Measurements from ENCODE around the gene LIN54. TPM values are rescaled to one million over a fixed set of nuclear protein-coding genes. Genes with fewer than 3 reads are reported as not detected.

Gene LIN54
- total and polyA plus RNA-seq, 2 of the 13 experiments (the other 11 are each of a cell fraction or from before 2014, with no cell fraction given), result 25.2 to 32.9 TPM

- TF ChIP-seq, protein P1, sequence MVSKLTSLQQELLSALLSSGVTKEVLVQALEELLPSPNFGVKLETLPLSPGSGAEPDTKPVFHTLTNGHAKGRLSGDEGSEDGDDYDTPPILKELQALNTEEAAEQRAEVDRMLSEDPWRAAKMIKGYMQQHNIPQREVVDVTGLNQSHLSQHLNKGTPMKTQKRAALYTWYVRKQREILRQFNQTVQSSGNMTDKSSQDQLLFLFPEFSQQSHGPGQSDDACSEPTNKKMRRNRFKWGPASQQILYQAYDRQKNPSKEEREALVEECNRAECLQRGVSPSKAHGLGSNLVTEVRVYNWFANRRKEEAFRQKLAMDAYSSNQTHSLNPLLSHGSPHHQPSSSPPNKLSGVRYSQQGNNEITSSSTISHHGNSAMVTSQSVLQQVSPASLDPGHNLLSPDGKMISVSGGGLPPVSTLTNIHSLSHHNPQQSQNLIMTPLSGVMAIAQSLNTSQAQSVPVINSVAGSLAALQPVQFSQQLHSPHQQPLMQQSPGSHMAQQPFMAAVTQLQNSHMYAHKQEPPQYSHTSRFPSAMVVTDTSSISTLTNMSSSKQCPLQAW (CRISPR knock-in tag; IDR thresholded peaks at IDR 0.05), result peak; percentile 14; the same call in 1 of the 2 replicates
- TF ChIP-seq ZNF234 (CRISPR knock-in tag; conservative IDR thresholded peaks at IDR 0.05) (no peak), NR2F6 (IDR thresholded peaks at IDR 0.05) (no peak), NR2F6 (CRISPR knock-in tag; IDR thresholded peaks at IDR 0.05) (no peak), IRX3 (CRISPR knock-in tag; IDR thresholded peaks at IDR 0.05; ENCODE audit: borderline replicate concordance, low read depth) (no peak), BATF2 (CRISPR knock-in tag; IDR thresholded peaks at IDR 0.05) (no peak), TSC22D2 (CRISPR knock-in tag; IDR thresholded peaks at IDR 0.05; ENCODE audit: borderline replicate concordance) (no peak), KLF13 (CRISPR knock-in tag; IDR thresholded peaks at IDR 0.05) (no peak), TP53 (CRISPR knock-in tag; conservative IDR thresholded peaks at IDR 0.05) (no peak), ZNF879 (CRISPR knock-in tag; IDR thresholded peaks at IDR 0.05) (no peak), ZNF33A (CRISPR knock-in tag; IDR thresholded peaks at IDR 0.05; ENCODE audit: borderline replicate concordance) (no peak), KDM4B (CRISPR knock-in tag; IDR thresholded peaks at IDR 0.05) (0 out of 2 replicates have a peak, but pooled peaks have one; percentile 15), HOXA5 (CRISPR knock-in tag; IDR thresholded peaks at IDR 0.05) (no peak), ZNF326 (CRISPR knock-in tag; IDR thresholded peaks at IDR 0.05; ENCODE audit: borderline replicate concordance) (no peak), TFE3 (CRISPR knock-in tag; IDR thresholded peaks at IDR 0.05) (no peak)
- TF ChIP-seq, protein P2, sequence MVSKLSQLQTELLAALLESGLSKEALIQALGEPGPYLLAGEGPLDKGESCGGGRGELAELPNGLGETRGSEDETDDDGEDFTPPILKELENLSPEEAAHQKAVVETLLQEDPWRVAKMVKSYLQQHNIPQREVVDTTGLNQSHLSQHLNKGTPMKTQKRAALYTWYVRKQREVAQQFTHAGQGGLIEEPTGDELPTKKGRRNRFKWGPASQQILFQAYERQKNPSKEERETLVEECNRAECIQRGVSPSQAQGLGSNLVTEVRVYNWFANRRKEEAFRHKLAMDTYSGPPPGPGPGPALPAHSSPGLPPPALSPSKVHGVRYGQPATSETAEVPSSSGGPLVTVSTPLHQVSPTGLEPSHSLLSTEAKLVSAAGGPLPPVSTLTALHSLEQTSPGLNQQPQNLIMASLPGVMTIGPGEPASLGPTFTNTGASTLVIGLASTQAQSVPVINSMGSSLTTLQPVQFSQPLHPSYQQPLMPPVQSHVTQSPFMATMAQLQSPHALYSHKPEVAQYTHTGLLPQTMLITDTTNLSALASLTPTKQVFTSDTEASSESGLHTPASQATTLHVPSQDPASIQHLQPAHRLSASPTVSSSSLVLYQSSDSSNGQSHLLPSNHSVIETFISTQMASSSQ (IDR thresholded peaks at IDR 0.05; ENCODE audit: low read depth), result no peak; the same call in 1 of the 2 replicates
- TF ChIP-seq, protein P2 (CRISPR knock-in tag; IDR thresholded peaks at IDR 0.05; ENCODE audit: borderline replicate concordance), result no peak
- TF ChIP-seq, protein P3, sequence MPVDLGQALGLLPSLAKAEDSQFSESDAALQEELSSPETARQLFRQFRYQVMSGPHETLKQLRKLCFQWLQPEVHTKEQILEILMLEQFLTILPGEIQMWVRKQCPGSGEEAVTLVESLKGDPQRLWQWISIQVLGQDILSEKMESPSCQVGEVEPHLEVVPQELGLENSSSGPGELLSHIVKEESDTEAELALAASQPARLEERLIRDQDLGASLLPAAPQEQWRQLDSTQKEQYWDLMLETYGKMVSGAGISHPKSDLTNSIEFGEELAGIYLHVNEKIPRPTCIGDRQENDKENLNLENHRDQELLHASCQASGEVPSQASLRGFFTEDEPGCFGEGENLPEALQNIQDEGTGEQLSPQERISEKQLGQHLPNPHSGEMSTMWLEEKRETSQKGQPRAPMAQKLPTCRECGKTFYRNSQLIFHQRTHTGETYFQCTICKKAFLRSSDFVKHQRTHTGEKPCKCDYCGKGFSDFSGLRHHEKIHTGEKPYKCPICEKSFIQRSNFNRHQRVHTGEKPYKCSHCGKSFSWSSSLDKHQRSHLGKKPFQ (CRISPR knock-in tag; IDR thresholded peaks at IDR 0.05; ENCODE audit: insufficient replicate concordance), result no peak
- TF ChIP-seq, protein P4, sequence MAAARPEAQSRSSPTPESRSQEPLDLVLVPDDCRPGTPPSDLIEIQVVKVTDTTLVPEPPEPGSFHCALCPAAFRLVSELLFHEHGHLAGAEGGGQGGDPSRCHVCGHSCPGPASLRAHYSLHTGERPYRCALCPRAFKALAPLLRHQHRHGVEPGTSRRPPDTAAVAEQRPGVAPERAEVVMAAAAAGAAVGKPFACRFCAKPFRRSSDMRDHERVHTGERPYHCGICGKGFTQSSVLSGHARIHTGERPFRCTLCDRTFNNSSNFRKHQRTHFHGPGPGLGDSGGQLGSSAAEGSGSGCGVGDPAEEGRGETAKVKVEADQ (CRISPR knock-in tag; IDR thresholded peaks at IDR 0.05; ENCODE audit: borderline replicate concordance), result no peak
These were observed 20.8 kb downstream of the LIN54 start (continued) for GRCh38 chr4:82989575-82990429.
